Prostate gland (tissue), 2 donors: ENCODE measurements around the gene SPG21.

Experiments used
- CTCF ChIP-seq, 4 experiments: fragments of 200-600 bp in 2 of 4; fragments of 450-650 bp in 2 of 4; sonication (generic) in 2 of 4; IDR thresholded peaks; 1 replicate in 3 of 4; 2 replicates in 1 of 4; pipeline ENCODE4 v1.5.1; 2016 to 2019; ENCODE audit warnings: antibody characterized with exemption in 4 of 4, mild to moderate bottlenecking in 2 of 4, moderate library complexity in 2 of 4
- POLR2A ChIP-seq: fragments of 450-650 bp; IDR thresholded peaks from one replicate; pipeline ENCODE4 v1.6.1; 2016; ENCODE audit warnings: antibody characterized with exemption, mild to moderate bottlenecking
- POLR2AphosphoS5 ChIP-seq: sonication (generic); formaldehyde crosslinking; IDR thresholded peaks from one replicate; pipeline ENCODE4 v1.6.1; 2017; ENCODE audit warnings: antibody characterized with exemption

- TF ChIP-seq CTCF (IDR thresholded peaks at IDR 0.05) = no peak
- TF ChIP-seq POLR2A = no peak
- no peak for TF ChIP-seq POLR2AphosphoS5
Measured at GRCh38 chr15:64944961-64945360, 44.8 kb downstream of the SPG21 start.
